WTC11 (cell line): ENCODE results near the gene ARTN. TPM values are rescaled to one million over a fixed set of nuclear protein-coding genes. Genes with fewer than 3 reads are reported as not detected.
A peak's percentile ranks its signal among the peaks of the same experiment; 100 is the strongest.

Experiments
- ATAC-seq: fragments of 200-7000 bp; cut with Tn5 transposase; 2 replicates; pipeline ENCODE4 v1.10.0; 2021; ENCODE audit warnings: mild to moderate bottlenecking, moderate library complexity
- Bru-seq: library from RNA; stranded (reverse); fragments of 400-500 nt; gene quantifications from one replicate; lab custom pipeline; 2021; lab: Mats Ljungman, UMichigan
- CTCF ChIA-PET: fragments of 300-600 bp; sonication (Branson Sonifier 250); formaldehyde crosslinking; loops from one replicate; lab custom pipeline; 2021; ENCODE audit warnings: antibody characterized with exemption; lab: Charles Lee
- POLR2A ChIA-PET: fragments of 350-600 bp; sonication (Branson Sonifier 250); formaldehyde crosslinking; loops from one replicate; lab custom pipeline; 2021; ENCODE audit warnings: antibody characterized with exemption; lab: Charles Lee
- DNase-seq: peaks from one replicate; pipeline ENCODE4 v3.0.0; 2021; ENCODE audit warnings: low spot score
- H3K27ac Mint-ChIP-seq: 2 replicates; pipeline ENCODE4 v1.8.0; 2021; ENCODE audit warnings: mixed read lengths
- H3K27me3 Mint-ChIP-seq: 2 replicates; pipeline ENCODE4 v1.8.0; 2021; ENCODE audit warnings: low read depth, mild to moderate bottlenecking, moderate library complexity, mixed read lengths
- H3K36me3 Mint-ChIP-seq: 2 replicates; pipeline ENCODE4 v1.8.0; 2021; ENCODE audit warnings: mixed read lengths
- H3K4me1 Mint-ChIP-seq: 2 replicates; pipeline ENCODE4 v1.8.0; 2022; ENCODE audit warnings: mixed read lengths
- H3K4me3 Mint-ChIP-seq: 2 replicates; pipeline ENCODE4 v1.8.0; 2021; ENCODE audit warnings: mild to moderate bottlenecking, moderate library complexity, mixed read lengths
- H3K9me3 Mint-ChIP-seq: 2 replicates; pipeline ENCODE4 v1.8.0; 2021; ENCODE audit warnings: mixed read lengths
- ARID4B ChIP-seq: sonication (generic); formaldehyde crosslinking; IDR thresholded peaks from 2 replicates; pipeline ENCODE4 v1.8.0; 2023; ENCODE audit warnings: missing genetic modification reagents, mild to moderate bottlenecking, borderline replicate concordance
- E2F1 ChIP-seq: sonication (generic); formaldehyde crosslinking; IDR thresholded peaks from 2 replicates; pipeline ENCODE4 v1.8.0; 2022; ENCODE audit warnings: mild to moderate bottlenecking, missing genetic modification reagents
- E2F5 ChIP-seq: sonication (generic); formaldehyde crosslinking; IDR thresholded peaks from 2 replicates; pipeline ENCODE4 v1.8.1; 2022; ENCODE audit warnings: mild to moderate bottlenecking, moderate library complexity, missing genetic modification reagents
- EMX1 ChIP-seq: fragments of 250-450 bp; sonication (Bioruptor Pico); IDR thresholded peaks from 2 replicates; pipeline ENCODE4 v1.8.0; 2021; ENCODE audit warnings: mild to moderate bottlenecking
- ESRRA ChIP-seq: sonication (generic); formaldehyde crosslinking; IDR thresholded peaks from 2 replicates; pipeline ENCODE4 v1.8.1; 2022; ENCODE audit warnings: mild to moderate bottlenecking, missing genetic modification reagents, borderline replicate concordance
- FOXJ3 ChIP-seq: sonication (generic); formaldehyde crosslinking; IDR thresholded peaks from 2 replicates; pipeline ENCODE4 v1.9.0; 2021; ENCODE audit warnings: missing genetic modification reagents, mild to moderate bottlenecking, borderline replicate concordance
- GTF2I ChIP-seq: fragments of 250-450 bp; sonication (Bioruptor Pico); conservative IDR thresholded peaks from 2 replicates; pipeline ENCODE4 v1.4.0; 2021; ENCODE audit warnings: mild to moderate bottlenecking
- JAZF1 ChIP-seq: fragments of 250-450 bp; sonication (Bioruptor Pico); IDR thresholded peaks from 2 replicates; pipeline ENCODE4 v1.9.0; 2021; ENCODE audit warnings: moderate library complexity, mild to moderate bottlenecking, inconsistent platforms
- MXD4 ChIP-seq: fragments of 250-450 bp; sonication (Bioruptor Pico); IDR thresholded peaks from 2 replicates; pipeline ENCODE4 v1.8.0; 2021; ENCODE audit warnings: mild to moderate bottlenecking, moderate library complexity, borderline replicate concordance
- MYBL2 ChIP-seq: sonication (generic); formaldehyde crosslinking; IDR thresholded peaks from 2 replicates; pipeline ENCODE4 v1.8.1; 2023; ENCODE audit warnings: mild to moderate bottlenecking, moderate library complexity, missing genetic modification reagents
- NFATC4 ChIP-seq: fragments of 250-450 bp; sonication (Bioruptor Pico); IDR thresholded peaks from 2 replicates; pipeline ENCODE4 v1.9.0; 2021; ENCODE audit warnings: mild to moderate bottlenecking
- NFYB ChIP-seq: sonication (generic); formaldehyde crosslinking; conservative IDR thresholded peaks from 2 replicates; pipeline ENCODE4 v1.8.0; 2022; ENCODE audit warnings: low read depth, missing genetic modification reagents
- OVOL2 ChIP-seq: fragments of 250-450 bp; sonication (Bioruptor Pico); IDR thresholded peaks from 2 replicates; pipeline ENCODE4 v1.9.0; 2021; ENCODE audit warnings: mild to moderate bottlenecking, borderline replicate concordance
- RORB ChIP-seq: fragments of 250-450 bp; sonication (Bioruptor Pico); IDR thresholded peaks from 2 replicates; pipeline ENCODE4 v1.9.0; 2021; ENCODE audit warnings: mild to moderate bottlenecking
- SMAD3 ChIP-seq: sonication (generic); formaldehyde crosslinking; IDR thresholded peaks from 2 replicates; pipeline ENCODE4 v1.8.0; 2022; ENCODE audit warnings: missing genetic modification reagents, mild to moderate bottlenecking, borderline replicate concordance
- SMAD4 ChIP-seq: sonication (generic); formaldehyde crosslinking; IDR thresholded peaks from 2 replicates; pipeline ENCODE4 v1.8.0; 2022; ENCODE audit warnings: mild to moderate bottlenecking, missing genetic modification reagents
- SP1 ChIP-seq: sonication (generic); formaldehyde crosslinking; conservative IDR thresholded peaks from 2 replicates; pipeline ENCODE4 v1.8.1; 2022; ENCODE audit warnings: missing genetic modification reagents
- STAT6 ChIP-seq: sonication (generic); formaldehyde crosslinking; conservative IDR thresholded peaks from 2 replicates; pipeline ENCODE4 v1.8.1; 2023; ENCODE audit warnings: mild to moderate bottlenecking, low read depth, missing genetic modification reagents, moderate library complexity
- TCF7 ChIP-seq: sonication (generic); formaldehyde crosslinking; IDR thresholded peaks from 2 replicates; pipeline ENCODE4 v1.8.0; 2022; ENCODE audit warnings: mild to moderate bottlenecking, low read depth, missing genetic modification reagents, moderate library complexity
- TEAD1 ChIP-seq: sonication (generic); formaldehyde crosslinking; IDR thresholded peaks from 2 replicates; pipeline ENCODE4 v1.8.0; 2022; ENCODE audit warnings: mild to moderate bottlenecking, missing genetic modification reagents
- TEAD4 ChIP-seq: sonication (generic); formaldehyde crosslinking; IDR thresholded peaks from 2 replicates; pipeline ENCODE4 v1.8.0; 2022; ENCODE audit warnings: mild to moderate bottlenecking, missing genetic modification reagents
- ZMAT4 ChIP-seq: fragments of 250-450 bp; sonication (Bioruptor Pico); IDR thresholded peaks from 2 replicates; pipeline ENCODE4 v1.9.0; 2021; ENCODE audit warnings: mild to moderate bottlenecking
- ZNF263 ChIP-seq: sonication (generic); formaldehyde crosslinking; IDR thresholded peaks from 2 replicates; pipeline ENCODE4 v1.8.1; 2022; ENCODE audit warnings: low read depth, mild to moderate bottlenecking, moderate library complexity, missing genetic modification reagents
- ZNF281 ChIP-seq: sonication (generic); formaldehyde crosslinking; IDR thresholded peaks from 2 replicates; pipeline ENCODE4 v1.8.0; 2023; ENCODE audit warnings: mild to moderate bottlenecking, missing genetic modification reagents
- ZNF416 ChIP-seq: fragments of 250-450 bp; sonication (Bioruptor Pico); IDR thresholded peaks from 2 replicates; pipeline ENCODE4 v1.9.0; 2021; ENCODE audit warnings: mild to moderate bottlenecking, inconsistent platforms
- long read RNA-seq, 3 experiments: library from RNA in 1 of 3; library from capped mRNA in 1 of 3; library from polyadenylated mRNA in 1 of 3; unstranded in 2 of 3; stranded (forward) in 1 of 3; transcript quantifications; one replicate each; pipeline ENCODE4 v2.0.0, GENCODE V29; 2021
- total RNA-seq: library from RNA; stranded (reverse); gene quantifications from 3 replicates; pipeline ENCODE4 v1.2.3, GENCODE V29; 2021

Gene ARTN
- total RNA-seq (23.5 to 28.5 TPM (median 23.6 TPM) in 3 replicates), Bru-seq, nascent RNA (percentile 65 among the genes with signal in this experiment)
- long read RNA-seq, experiment 1, partial matches to known transcripts: 9 of 51 reads
- long read RNA-seq, experiment 1, other reads (novel, unspliced or antisense): 30 of 51 reads
- long read RNA-seq, experiment 2, partial matches to known transcripts: 4 of 24 reads
- long read RNA-seq, experiment 2, other reads (novel, unspliced or antisense): 15 of 24 reads
- long read RNA-seq, experiment 3: 0 reads

GRCh38 chr1:43933386-43934100 is at the start of gene ARTN:
Gene ARTN (plus strand): TSS chr1:43933801. CDS start chr1:43935657, 1,856 bp downstream.
- H3K36me3 Mint-ChIP-seq: no peaks in the 10 kb centered on the region
- H3K27ac Mint-ChIP-seq: peak within 1 kb of the TSS; percentile 88
- H3K9me3 Mint-ChIP-seq: no peaks in the 10 kb centered on the region
- ATAC-seq (peak; percentile 38), DNase-seq (peak; percentile 81)
- H3K4me1 Mint-ChIP-seq: peaks cover 49% of the 10 kb centered on the region
- peaks cover 8% of the 10 kb centered on the region for H3K27me3 Mint-ChIP-seq
- ChIA-PET POLR2A (interaction anchor here (0.5 to 3.9 kb wide), 5 partner anchors 13 to 169 kb away, joined by 3 to 62 read pairs (median 3); partner anchors contain the start of gene IPO13), CTCF (interaction anchor here (0.7 to 11.9 kb wide), 52 partner anchors 11 to 404 kb away, joined by 3 to 992 read pairs (median 10); partner anchors contain the start of genes ATP6V0B, IPO13, KDM4A and ST3GAL3)
- peak within 1 kb of the TSS; percentile 84 for H3K4me3 Mint-ChIP-seq
- TF ChIP-seq SMAD3 (CRISPR knock-in tag) (no peak), ZNF263 (CRISPR knock-in tag) (no peak), ESRRA (CRISPR knock-in tag) (no peak), FOXJ3 (CRISPR knock-in tag) (no peak), ZNF281 (CRISPR knock-in tag) (no peak), NFYB (CRISPR knock-in tag) (no peak), STAT6 (CRISPR knock-in tag) (no peak), SMAD4 (CRISPR knock-in tag) (no peak), ZMAT4 (no peak), RORB (CRISPR knock-in tag) (no peak), E2F5 (CRISPR knock-in tag) (peak; percentile 63; the same call in 1 of the 2 replicates), TEAD4 (CRISPR knock-in tag) (no peak), MYBL2 (CRISPR knock-in tag) (no peak), TEAD1 (CRISPR knock-in tag) (peak; percentile 79), ARID4B (CRISPR knock-in tag) (peak; percentile 69), NFATC4 (CRISPR knock-in tag) (no peak), SP1 (CRISPR knock-in tag) (0 out of 2 replicates have a peak, but pooled peaks have one; percentile 11), E2F1 (no peak), JAZF1 (no peak), MXD4 (CRISPR knock-in tag) (no peak), GTF2I (no peak), ZNF416 (CRISPR knock-in tag) (no peak), TCF7 (CRISPR knock-in tag) (no peak), OVOL2 (CRISPR knock-in tag) (no peak), EMX1 (CRISPR knock-in tag) (no peak)
